ENCODE data around the gene TRMT2A. TPM values are rescaled to one million over a fixed set of nuclear protein-coding genes. Genes with fewer than 3 reads are reported as not detected.

The TRMT2A gene
- 10 to 100 TPM; 40.9 to 60.4 TPM for total RNA-seq
- polyA plus RNA-seq (ENCODE audit: insufficient read length in 6 of 6): 10 to 100 TPM; 39.3 to 54.9 (median 46.6) TPM
- long read RNA-seq, donor 1, partial matches to known transcripts: 327 of 432 reads
- long read RNA-seq, donor 1, other reads (novel, unspliced or antisense): 102 of 432 reads
- long read RNA-seq, donor 2, partial matches to known transcripts: 6 of 16 reads
- long read RNA-seq, donor 2, other reads (novel, unspliced or antisense): 0 of 16 reads
- long read RNA-seq, donor 3, partial matches to known transcripts: 0 of 4 reads
- long read RNA-seq, donor 3, other reads (novel, unspliced or antisense): 0 of 4 reads
- long read RNA-seq, donor 4, transcript TRMT2A-201 (12 exons, 2,964 nt): major isoform, 9 of 14 reads
- long read RNA-seq, donor 4, partial matches to known transcripts: 2 of 14 reads
- long read RNA-seq, donor 4, other reads (novel, unspliced or antisense): 2 of 14 reads
- long read RNA-seq, donor 5, partial matches to known transcripts: 6 of 8 reads
- long read RNA-seq, donor 5, other reads (novel, unspliced or antisense): 0 of 8 reads
- long read RNA-seq, donor 6, partial matches to known transcripts: 0 of 7 reads
- long read RNA-seq, donor 6, other reads (novel, unspliced or antisense): 0 of 7 reads
- long read RNA-seq, donor 7, partial matches to known transcripts: 91 of 217 reads
- long read RNA-seq, donor 7, other reads (novel, unspliced or antisense): 123 of 217 reads
- long read RNA-seq, donor 8, transcript TRMT2A-201 (12 exons, 2,964 nt): major isoform, 5 of 275 reads
- long read RNA-seq, donor 8, partial matches to known transcripts: 163 of 275 reads
- long read RNA-seq, donor 8, other reads (novel, unspliced or antisense): 105 of 275 reads
- long read RNA-seq, donor 9: 0 reads
- long read RNA-seq, donor 10, transcript TRMT2A-201 (12 exons, 2,964 nt): major isoform, 10 of 25 reads
- long read RNA-seq, donor 10, transcript TRMT2A-202 (13 exons, 2,928 nt): minor isoform, 5 of 25 reads
- long read RNA-seq, donor 10, partial matches to known transcripts: 3 of 25 reads
- long read RNA-seq, donor 10, other reads (novel, unspliced or antisense): 6 of 25 reads
- long read RNA-seq, donor 11, transcript TRMT2A-201 (12 exons, 2,964 nt): major isoform, 6 of 22 reads
- long read RNA-seq, donor 11, partial matches to known transcripts: 15 of 22 reads
- long read RNA-seq, donor 11, other reads (novel, unspliced or antisense): 0 of 22 reads
- long read RNA-seq, donor 12, partial matches to known transcripts: 0 of 3 reads
- long read RNA-seq, donor 12, other reads (novel, unspliced or antisense): 0 of 3 reads

GRCh38 chr22:20116951-20117632 lies at the start of gene TRMT2A:
Gene TRMT2A, minus strand, starts transcription at chr22:20117226. Its CDS starts 320 bp downstream, at chr22:20116906.
- ATAC-seq (peak; percentile 92), DNase-seq (peak; percentile 97 to 99 (median 99))
- TF ChIP-seq CTCF (IDR thresholded peaks at IDR 0.05): peak in 1 of 2 donors; percentile 14
- peak within 1 kb of the TSS; percentile 61 to 86 for H3K27ac ChIP-seq
- H3K4me3 ChIP-seq: peak within 1 kb of the TSS; percentile 82 to 88
- peaks cover 0 to 71% of the 10 kb centered on the region in 2 donors for H3K36me3 ChIP-seq
- no peaks in the 10 kb centered on the region for H3K9me3 ChIP-seq
- H3K27me3 ChIP-seq: no peaks in the 10 kb centered on the region
- H3K4me1 ChIP-seq: peaks cover 13 to 45% of the 10 kb centered on the region in 2 donors
- intact Hi-C loops (cut with DNase I): no loop called here

DNA sequence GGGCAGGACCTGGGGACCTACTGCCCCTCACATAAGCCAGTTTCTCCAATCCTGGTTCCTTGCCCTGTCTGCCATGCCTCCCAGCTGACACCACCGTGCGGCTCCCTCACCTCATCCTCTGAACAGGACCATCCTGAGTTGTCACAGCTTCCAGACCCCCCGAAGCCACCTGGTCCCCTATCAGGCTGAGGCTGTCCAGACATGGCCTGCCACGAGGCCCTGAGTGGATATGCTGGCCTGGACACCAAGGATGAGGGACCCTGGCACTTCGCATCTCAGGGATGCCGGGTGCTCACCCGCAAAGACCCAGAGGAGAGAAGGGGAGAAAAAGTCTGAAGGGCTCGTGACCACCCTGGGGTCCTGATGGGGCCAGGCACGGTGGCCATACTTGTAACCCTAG lies 49.7 kb upstream of the TRMT2A start:
- no peaks in the 10 kb centered on the region for H3K36me3 ChIP-seq
- intact Hi-C loops (cut with DNase I): no loop called here
- no peak for ATAC-seq

DNA sequence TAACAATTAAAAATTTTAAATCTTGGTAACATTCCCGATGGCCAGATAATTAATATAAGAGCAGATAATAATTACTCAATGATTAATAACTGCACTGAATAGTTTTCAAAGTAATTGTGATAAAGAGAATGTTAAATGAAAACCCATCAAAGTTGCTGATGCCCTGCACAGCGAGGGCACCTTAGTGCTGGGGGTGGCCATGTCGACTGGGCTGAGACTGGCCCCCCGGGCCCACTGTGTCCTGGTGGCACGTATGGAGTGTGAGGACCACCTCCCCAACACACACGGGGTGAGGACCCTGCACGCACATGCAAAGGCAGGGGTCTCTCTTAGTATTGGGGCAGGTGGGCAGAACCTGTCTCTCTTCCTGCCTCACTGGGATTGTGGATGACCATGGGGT lies 48.9 kb upstream of the TRMT2A start:
- DNase-seq: no peak
- intact Hi-C loops (cut with DNase I): no loop called here

More for the DNA sequence above, 49.7 kb upstream of the TRMT2A start:
- no peak overlapping the region for H3K4me3 ChIP-seq
- no peaks in the 10 kb centered on the region for H3K4me1 ChIP-seq
- H3K9me3 ChIP-seq: no peaks in the 10 kb centered on the region
- H3K27ac ChIP-seq: no peak overlapping the region
- DNase-seq: no peak
- no peaks in the 10 kb centered on the region for H3K27me3 ChIP-seq
- TF ChIP-seq CTCF (IDR thresholded peaks at IDR 0.05): no peak

GRCh38 chr22:20165421-20165820 lies 48.4 kb upstream of the TRMT2A start:
- H3K9me3 ChIP-seq: no peaks in the 10 kb centered on the region
- intact Hi-C loops (cut with DNase I): no loop called here
- no peak overlapping the region for H3K4me3 ChIP-seq
- no peaks in the 10 kb centered on the region for H3K27me3 ChIP-seq
- no peak overlapping the region for H3K27ac ChIP-seq
- DNase-seq: no peak
- no peak for ATAC-seq
- no peaks in the 10 kb centered on the region for H3K36me3 ChIP-seq
- no peak for TF ChIP-seq CTCF (IDR thresholded peaks at IDR 0.05)
- H3K4me1 ChIP-seq: no peaks in the 10 kb centered on the region

More for the DNA sequence above, 48.9 kb upstream of the TRMT2A start:
- TF ChIP-seq CTCF (IDR thresholded peaks at IDR 0.05): no peak
- H3K27me3 ChIP-seq: no peaks in the 10 kb centered on the region
- no peaks in the 10 kb centered on the region for H3K4me1 ChIP-seq
- no peaks in the 10 kb centered on the region for H3K36me3 ChIP-seq
- no peak overlapping the region for H3K27ac ChIP-seq
- no peaks in the 10 kb centered on the region for H3K9me3 ChIP-seq
- no peak for ATAC-seq
- no peak overlapping the region for H3K4me3 ChIP-seq

All from left lung (tissue), 14 donors.